GM18861 (cell line): Measurements from ENCODE around the gene PRND.

Experiments
- ATAC-seq: cut with Tn5 transposase; IDR thresholded peaks from one replicate; pipeline ENCODE4 v1.9.1; 2021; ENCODE audit not compliant: unreplicated experiment

The PRND gene

GRCh38 chr20:4775322-4776078 is 53.8 kb downstream of the PRND start:
- no peak for ATAC-seq

- ATAC-seq: no peak
Measured at GRCh38 chr20:4776079-4776630, 54.4 kb downstream of the PRND start.
